GM12891 (cell line): ENCODE results near the gene NCKAP5.

Experiments used
- POLR2A ChIP-seq: IDR thresholded peaks from 2 replicates; pipeline ENCODE4 v1.6.1; 2011; ENCODE audit warnings: low read depth, low read length, control low read depth
- POLR2AphosphoS5 ChIP-seq: IDR thresholded peaks from 2 replicates; pipeline ENCODE4 v1.6.1; 2011; ENCODE audit warnings: low read depth, low read length, control low read depth
- SPI1 ChIP-seq: IDR thresholded peaks from 2 replicates; pipeline ENCODE4 v1.6.1; 2011; ENCODE audit warnings: low read depth, low read length, control low read depth
- TAF1 ChIP-seq: IDR thresholded peaks from 2 replicates; pipeline ENCODE4 v1.6.1; 2011; ENCODE audit warnings: low read depth, low read length, control low read depth

- TF ChIP-seq POLR2A (no peak), TAF1 (no peak), POLR2AphosphoS5 (no peak), SPI1 (no peak)
Measured at GRCh38 chr2:133326652-133327397, 241.4 kb downstream of the NCKAP5 start.
